ENCODE results near the gene ZNF385B. TPM values are rescaled to one million over a fixed set of nuclear protein-coding genes. Genes with fewer than 3 reads are reported as not detected.

ZNF385B gene
- total RNA-seq, 1 experiment from 2014 or later = 2.2 TPM

GRCh38 chr2:179539124-179539511 is 322.3 kb downstream of the ZNF385B start:
- CTCF ChIA-PET = no interaction called here
- POLR2A ChIA-PET = no interaction called here

More at GRCh38 chr2:179539124-179539511, 322.3 kb downstream of the ZNF385B start:
- Mint-ChIP-seq H3K36me3 (no peaks in the 10 kb centered on the region; the same call in 1 of the 2 replicates), H3K4me1 (0 out of 2 replicates have a peak, but pooled peaks cover 4% of the 10 kb centered on the region), H3K27ac (no peak overlapping the region), H3K9me3 (peaks cover 7% of the 10 kb centered on the region), H3K4me3 (no peak overlapping the region), H3K27me3 (ENCODE audit: low read depth) (peaks cover 5% of the 10 kb centered on the region)
- DNase-seq (ENCODE audit: low spot score) (no peak), ATAC-seq (no peak)
- no peak for TF ChIP-seq E2F5 (CRISPR knock-in tag; IDR thresholded peaks at IDR 0.05)
- no peak for TF ChIP-seq ETV6 (CRISPR knock-in tag; IDR thresholded peaks at IDR 0.05)
- TF ChIP-seq AFF4 (CRISPR knock-in tag; IDR thresholded peaks at IDR 0.05; ENCODE audit: borderline replicate concordance) = no peak
- no peak for TF ChIP-seq ZNF281 (CRISPR knock-in tag; IDR thresholded peaks at IDR 0.05)
- no peak for TF ChIP-seq MYBL2 (CRISPR knock-in tag; IDR thresholded peaks at IDR 0.05)
- TF ChIP-seq, protein P1, sequence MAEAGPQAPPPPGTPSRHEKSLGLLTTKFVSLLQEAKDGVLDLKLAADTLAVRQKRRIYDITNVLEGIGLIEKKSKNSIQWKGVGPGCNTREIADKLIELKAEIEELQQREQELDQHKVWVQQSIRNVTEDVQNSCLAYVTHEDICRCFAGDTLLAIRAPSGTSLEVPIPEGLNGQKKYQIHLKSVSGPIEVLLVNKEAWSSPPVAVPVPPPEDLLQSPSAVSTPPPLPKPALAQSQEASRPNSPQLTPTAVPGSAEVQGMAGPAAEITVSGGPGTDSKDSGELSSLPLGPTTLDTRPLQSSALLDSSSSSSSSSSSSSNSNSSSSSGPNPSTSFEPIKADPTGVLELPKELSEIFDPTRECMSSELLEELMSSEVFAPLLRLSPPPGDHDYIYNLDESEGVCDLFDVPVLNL (CRISPR knock-in tag; IDR thresholded peaks at IDR 0.05; ENCODE audit: borderline replicate concordance, low read depth) = no peak
- TF ChIP-seq, protein P2, sequence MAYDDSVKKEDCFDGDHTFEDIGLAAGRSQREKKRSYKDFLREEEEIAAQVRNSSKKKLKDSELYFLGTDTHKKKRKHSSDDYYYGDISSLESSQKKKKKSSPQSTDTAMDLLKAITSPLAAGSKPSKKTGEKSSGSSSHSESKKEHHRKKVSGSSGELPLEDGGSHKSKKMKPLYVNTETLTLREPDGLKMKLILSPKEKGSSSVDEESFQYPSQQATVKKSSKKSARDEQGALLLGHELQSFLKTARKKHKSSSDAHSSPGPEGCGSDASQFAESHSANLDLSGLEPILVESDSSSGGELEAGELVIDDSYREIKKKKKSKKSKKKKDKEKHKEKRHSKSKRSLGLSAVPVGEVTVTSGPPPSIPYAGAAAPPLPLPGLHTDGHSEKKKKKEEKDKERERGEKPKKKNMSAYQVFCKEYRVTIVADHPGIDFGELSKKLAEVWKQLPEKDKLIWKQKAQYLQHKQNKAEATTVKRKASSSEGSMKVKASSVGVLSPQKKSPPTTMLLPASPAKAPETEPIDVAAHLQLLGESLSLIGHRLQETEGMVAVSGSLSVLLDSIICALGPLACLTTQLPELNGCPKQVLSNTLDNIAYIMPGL (CRISPR knock-in tag; IDR thresholded peaks at IDR 0.05) = no peak
- no peak for TF ChIP-seq JAZF1 (CRISPR knock-in tag; IDR thresholded peaks at IDR 0.05)
- no peak for TF ChIP-seq EMX1 (CRISPR knock-in tag; IDR thresholded peaks at IDR 0.05)
- TF ChIP-seq NFYB (CRISPR knock-in tag; conservative IDR thresholded peaks at IDR 0.05; ENCODE audit: low read depth) = no peak
- TF ChIP-seq ATF1 (CRISPR knock-in tag; IDR thresholded peaks at IDR 0.05) = no peak
- TF ChIP-seq ZSCAN18 (CRISPR knock-in tag; IDR thresholded peaks at IDR 0.05) = no peak
